Liver (tissue), 9 donors: ENCODE data around the gene IDH3A. TPM values are rescaled to one million over a fixed set of nuclear protein-coding genes. Genes with fewer than 3 reads are reported as not detected.

Source experiments
- DNase-seq: peaks from one replicate; pipeline ENCODE4 v3.0.0-alpha.2; 2017; ENCODE audit warnings: low spot score
- H3K27ac ChIP-seq, 2 donors: one replicate each; pipeline ENCODE4 v1.7.0; 2013; ENCODE audit warnings: inconsistent platforms in 2 of 2, low read length in 2 of 2, control low read depth in 1 of 2, low read depth in 1 of 2, mild to moderate bottlenecking in 1 of 2
- H3K27me3 ChIP-seq, 4 donors: one replicate each; pipeline versions ENCODE4 v1.6.1 to v1.7.0; 2013; ENCODE audit warnings: low read length in 3 of 4, inconsistent platforms in 1 of 4, mild to moderate bottlenecking in 1 of 4, moderate library complexity in 1 of 4; ENCODE audit not compliant: control insufficient read depth in 4 of 4, insufficient read depth in 4 of 4
- H3K36me3 ChIP-seq, 4 donors: one replicate each; pipeline versions ENCODE4 v1.6.1 to v1.7.0; 2013; ENCODE audit warnings: low read length in 3 of 4, mild to moderate bottlenecking in 3 of 4, low read depth in 1 of 4, moderate library complexity in 1 of 4; ENCODE audit not compliant: control insufficient read depth in 4 of 4, insufficient read depth in 3 of 4
- H3K4me1 ChIP-seq, 4 donors: one replicate each; pipeline versions ENCODE4 v1.6.1 to v1.7.0; 2013; ENCODE audit warnings: low read length in 3 of 4, mild to moderate bottlenecking in 3 of 4, moderate library complexity in 1 of 4; ENCODE audit not compliant: control insufficient read depth in 4 of 4, insufficient read depth in 4 of 4
- H3K4me3 ChIP-seq, 3 donors: one replicate each; pipeline versions ENCODE4 v1.6.1 to v1.7.0; 2013; ENCODE audit warnings: low read length in 3 of 3, control low read depth in 1 of 3, low read depth in 1 of 3, mild to moderate bottlenecking in 1 of 3
- H3K9ac ChIP-seq, 2 donors: one replicate each; pipeline ENCODE4 v1.7.0; 2013; ENCODE audit warnings: low read length in 2 of 2, mild to moderate bottlenecking in 2 of 2, moderate library complexity in 2 of 2, control low read depth in 1 of 2, low read depth in 1 of 2
- H3K9me3 ChIP-seq, 4 donors: one replicate each; pipeline versions ENCODE4 v1.6.1 to v1.7.0; 2013; ENCODE audit warnings: low read length in 3 of 4; ENCODE audit not compliant: control insufficient read depth in 4 of 4
- ATF3 ChIP-seq: IDR thresholded peaks from 2 replicates; pipeline ENCODE4 v1.6.1; 2016; ENCODE audit warnings: antibody characterized with exemption
- EGR1 ChIP-seq, 2 donors: IDR thresholded peaks; 2 replicates each; pipeline ENCODE4 v1.6.1; 2016 to 2018; ENCODE audit warnings: antibody characterized with exemption in 2 of 2, low read depth in 2 of 2
- FOXA1 ChIP-seq: IDR thresholded peaks from 2 replicates; pipeline ENCODE4 v1.6.1; 2016; ENCODE audit warnings: antibody characterized with exemption
- FOXA2 ChIP-seq: IDR thresholded peaks from 2 replicates; pipeline ENCODE4 v1.6.1; 2016; ENCODE audit warnings: antibody characterized with exemption
- HNF4A ChIP-seq, 2 donors: conservative IDR thresholded peaks; 2 replicates each; pipeline ENCODE4 v1.6.1; 2016; ENCODE audit warnings: antibody characterized with exemption in 2 of 2, mild to moderate bottlenecking in 2 of 2
- HNF4G ChIP-seq: IDR thresholded peaks from 2 replicates; pipeline ENCODE4 v1.6.1; 2016; ENCODE audit warnings: antibody characterized with exemption
- RAD21 ChIP-seq, 2 donors: IDR thresholded peaks; 2 replicates each; pipeline ENCODE4 v1.6.1; 2016; ENCODE audit warnings: antibody characterized with exemption in 2 of 2, mild to moderate bottlenecking in 2 of 2
- REST ChIP-seq: IDR thresholded peaks from 2 replicates; pipeline ENCODE4 v1.6.1; 2016; ENCODE audit warnings: antibody characterized with exemption, mild to moderate bottlenecking
- RXRA ChIP-seq, 2 donors: IDR thresholded peaks; 2 replicates each; pipeline ENCODE4 v1.6.1; 2017 to 2018; ENCODE audit warnings: antibody characterized with exemption in 2 of 2, mild to moderate bottlenecking in 1 of 2
- SP1 ChIP-seq: IDR thresholded peaks from 2 replicates; pipeline ENCODE4 v1.6.1; 2018; ENCODE audit warnings: antibody characterized with exemption, mild to moderate bottlenecking
- TAF1 ChIP-seq: conservative IDR thresholded peaks from 2 replicates; pipeline ENCODE4 v1.6.1; 2016; ENCODE audit warnings: antibody characterized with exemption, mild to moderate bottlenecking
- YY1 ChIP-seq: IDR thresholded peaks from 2 replicates; pipeline ENCODE4 v1.6.1; 2016; ENCODE audit warnings: antibody characterized with exemption, mild to moderate bottlenecking
- ZBTB33 ChIP-seq: IDR thresholded peaks from 2 replicates; pipeline ENCODE4 v1.6.1; 2016; ENCODE audit warnings: antibody characterized with exemption
- WGBS: extraction: QIAGEN DNeasy Blood & Tissue Kit; methylation state at CpG from one replicate; pipeline ENCODE4 v1.1.7; 2013; 5-methylcytosine and 5-hydroxymethylcytosine counted together
- polyA plus RNA-seq, 2 donors: library from polyadenylated mRNA; stranded (reverse) in 1 of 2; unstranded in 1 of 2; fragments of 200-250 nt in 1 of 2; fragments of >200 nt in 1 of 2; fragmentation: Nextera tagmentation in 1 of 2; extraction: Ambion mirVana in 1 of 2; gene quantifications; one replicate each; pipeline versions ENCODE4 v1.2.1 to v1.2.3, GENCODE V29; 2013 to 2015
- total RNA-seq, 2 donors: library from RNA; depleted of rRNA; stranded (reverse); fragments of >200 nt; gene quantifications; one replicate each; pipeline ENCODE4 v1.2.3, GENCODE V29; 2014
- donor health status: healthy.
- donor health status: healthy.
- donor health status: healthy.
- donor health status: healthy.
- donor health status: healthy.

Gene IDH3A
- total and polyA plus RNA-seq, 4 donors: 13.5 to 51.7 (median 24.0) TPM

GRCh38 chr15:78212546-78213424 lies 63.6 kb downstream of the IDH3A start (continued):
- TF ChIP-seq REST: no peak

- no peak for DNase-seq
- TF ChIP-seq RAD21 (IDR thresholded peaks at IDR 0.05) (no peak), ATF3 (no peak), RXRA (IDR thresholded peaks at IDR 0.05) (no peak), TAF1 (no peak), SP1 (no peak), FOXA1 (no peak)
- H3K4me3 ChIP-seq: no peak overlapping the region
- 94% methylated on average over 6 of the region's 6 CpGs for WGBS
- no peaks in the 10 kb centered on the region for H3K36me3 ChIP-seq
- H3K9ac ChIP-seq: no peak overlapping the region
- no peak overlapping the region for H3K27ac ChIP-seq
- peaks cover 6 to 23% (median 14%) of the 10 kb centered on the region in 4 donors for H3K4me1 ChIP-seq
- no peaks in the 10 kb centered on the region for H3K27me3 ChIP-seq
- H3K9me3 ChIP-seq: no peaks in the 10 kb centered on the region
Observed at GRCh38 chr15:78213425-78213750, 64.2 kb downstream of the IDH3A start.

- peaks cover 6 to 23% (median 14%) of the 10 kb centered on the region in 4 donors for H3K4me1 ChIP-seq
- 92% methylated on average over 4 of the region's 4 CpGs for WGBS
- no peaks in the 10 kb centered on the region for H3K36me3 ChIP-seq
- no peak for TF ChIP-seq YY1
- TF ChIP-seq HNF4G: no peak
- no peak for TF ChIP-seq FOXA2
- TF ChIP-seq HNF4A (conservative IDR thresholded peaks at IDR 0.05): no peak
- no peak for TF ChIP-seq FOXA1
- no peak for TF ChIP-seq RXRA (IDR thresholded peaks at IDR 0.05)
- no peak for TF ChIP-seq TAF1
- TF ChIP-seq ATF3: no peak
- TF ChIP-seq REST: no peak
- no peak for TF ChIP-seq EGR1 (IDR thresholded peaks at IDR 0.05; ENCODE audit: low read depth in 2 of 2)
- TF ChIP-seq ZBTB33: no peak
- no peak for TF ChIP-seq RAD21 (IDR thresholded peaks at IDR 0.05)
- no peak for TF ChIP-seq SP1
- no peaks in the 10 kb centered on the region for H3K9me3 ChIP-seq
- no peaks in the 10 kb centered on the region for H3K27me3 ChIP-seq
- DNase-seq: no peak
- H3K4me3 ChIP-seq: no peak overlapping the region
- no peak overlapping the region for H3K27ac ChIP-seq
- H3K9ac ChIP-seq: no peak overlapping the region
Observed at GRCh38 chr15:78213956-78214355, 64.8 kb downstream of the IDH3A start.
